Right lobe of liver (tissue), 6 donors: ENCODE data around the gene GP1BB. TPM values are rescaled to one million over a fixed set of nuclear protein-coding genes. Genes with fewer than 3 reads are reported as not detected.
"Not testable (repeated sequence)": the region's sequence is repeated elsewhere in the genome, so short reads cannot be mapped to it uniquely, and the experiment has no call there.

ENCODE experiments used
- ATAC-seq, 4 donors: fragments of 200-7000 bp; cut with Tn5 transposase; one replicate each; pipeline ENCODE4 v1.9.1; 2020; ENCODE audit warnings: mild to moderate bottlenecking in 4 of 4, moderate library complexity in 4 of 4
- DNase-seq, 3 donors: peaks; one replicate each; pipeline ENCODE4 v3.0.0-alpha.2; 2020
- H3K27ac ChIP-seq, 3 donors: fragments of 200-600 bp; one replicate each; pipeline ENCODE4 v1.8.0; 2022
- H3K27me3 ChIP-seq, 2 donors: fragments of 200-600 bp; one replicate each; pipeline ENCODE4 v1.8.0; 2022
- H3K36me3 ChIP-seq, 4 donors: fragments of 200-600 bp; sonication (generic) in 1 of 4; one replicate each; pipeline versions ENCODE4 v1.5.1 to v1.8.0; 2017 to 2022; ENCODE audit warnings: control low read depth in 1 of 4
- H3K4me1 ChIP-seq, 4 donors: fragments of 200-600 bp; sonication (generic) in 1 of 4; one replicate each; pipeline versions ENCODE4 v1.5.1 to v1.8.0; 2017 to 2022; ENCODE audit warnings: control low read depth in 1 of 4
- H3K4me3 ChIP-seq, 3 donors: fragments of 200-600 bp; one replicate each; pipeline ENCODE4 v1.8.0; 2022
- H3K9me3 ChIP-seq, 4 donors: fragments of 200-600 bp; sonication (generic) in 1 of 4; one replicate each; pipeline versions ENCODE4 v1.5.1 to v1.8.0; 2017 to 2022; ENCODE audit warnings: control low read depth in 1 of 4
- CTCF ChIP-seq, 4 donors: fragments of 200-600 bp in 3 of 4; fragments of 450-650 bp in 1 of 4; IDR thresholded peaks; one replicate each; pipeline versions ENCODE4 v1.5.1 to v1.8.0; 2016 to 2022; ENCODE audit warnings: antibody characterized with exemption in 4 of 4, mild to moderate bottlenecking in 2 of 4
- POLR2A ChIP-seq: fragments of 450-650 bp; IDR thresholded peaks from one replicate; pipeline ENCODE4 v1.6.1; 2017; ENCODE audit warnings: antibody characterized with exemption, mild to moderate bottlenecking
- WGBS: methylation state at CpG from one replicate; pipeline ENCODE4 v1.1.6; 2018; ENCODE audit warnings: low coverage, low lambda C conversion rate; ENCODE audit not compliant: insufficient coverage; ENCODE audit errors: missing lambda C conversion rate; 5-methylcytosine and 5-hydroxymethylcytosine counted together
- intact Hi-C, 2 donors: fragments of 100-400 bp; cut with DNase I; formaldehyde crosslinking; loops; one replicate each; pipeline versions ENCODE4 v1.11.2 to v1.14.1; 2022
- total RNA-seq, 6 experiments: library from RNA; depleted of rRNA in 2 of 6; stranded (reverse); fragments of >200 nt in 2 of 6; fragmentation: NEBNext Ultra II Directional in 3 of 6; extraction: Animal tissue kit (Norgen Biotek cat#: 25700) in 3 of 6; gene quantifications; one replicate each; pipeline versions ENCODE4 v1.1.0 to v1.2.4, GENCODE V29; 2016 to 2023
- donor health status: DM: no; HTN: yes; CAD: no.
- donor health status: DM: no; HTN: no; CAD: no.
- donor health status: DM: no; HTN: no; CAD: no.
- donor health status: DM: no; HTN: yes; CAD: no.
- donor health status: DM: no; HTN: yes; CAD: no.

Gene GP1BB
- total RNA-seq, 6 experiments from 2014 or later: 0.15 to 1.3 (median 0.62) TPM; not detected in 1

GRCh38 chr22:19724927-19725661 lies 1.8 kb downstream of the GP1BB start:
- Histone ChIP-seq H3K4me3 (no peak overlapping the region), H3K9me3 (no peaks in the 10 kb centered on the region), H3K4me1 (peaks cover 0 to 15% (median 0%) of the 10 kb centered on the region in 4 donors), H3K27me3 (peaks cover 0 to 22% of the 10 kb centered on the region in 2 donors), H3K36me3 (no peaks in the 10 kb centered on the region), H3K27ac (no peak overlapping the region)
- intact Hi-C loops: no loop called here
- WGBS: 66% methylated on average over 45 of the region's 45 CpGs
- DNase-seq (no peak), ATAC-seq (no peak)
- TF ChIP-seq POLR2A: no peak
- TF ChIP-seq CTCF (IDR thresholded peaks at IDR 0.05): no peak

- intact Hi-C loops, DNase-seq, H3K9me3 ChIP-seq, H3K36me3 ChIP-seq, H3K27ac ChIP-seq, H3K4me3 ChIP-seq, ATAC-seq: not testable (repeated sequence)
- H3K4me1 ChIP-seq: peaks cover 0 to 22% (median 0%) of the 10 kb centered on the region in 4 donors
- WGBS: 80% methylated on average over 79 of the region's 96 CpGs
- peaks cover 0 to 22% of the 10 kb centered on the region in 2 donors for H3K27me3 ChIP-seq
Observed at GRCh38 chr22:19726064-19726788, 2.9 kb downstream of the GP1BB start.

- WGBS: 49% methylated on average over 45 of the region's 61 CpGs
- Histone ChIP-seq H3K4me1 (peaks cover 0 to 22% (median 0%) of the 10 kb centered on the region in 4 donors), H3K27me3 (peaks cover 0 to 13% of the 10 kb centered on the region in 2 donors), H3K9me3 (no peaks in the 10 kb centered on the region), H3K4me3 (no peak overlapping the region), H3K36me3 (no peaks in the 10 kb centered on the region), H3K27ac (no peak overlapping the region)
- DNase-seq (no peak), ATAC-seq (no peak)
- TF ChIP-seq POLR2A: no peak
- TF ChIP-seq CTCF (IDR thresholded peaks at IDR 0.05): no peak
- intact Hi-C loops: no loop called here
Observed at GRCh38 chr22:19727310-19728150, 4.2 kb downstream of the GP1BB start.

GRCh38 chr22:19728271-19728670 lies 4.9 kb downstream of the GP1BB start:
- peaks cover 0 to 5% of the 10 kb centered on the region in 2 donors for H3K27me3 ChIP-seq
- intact Hi-C loops: no loop called here
- H3K27ac ChIP-seq: no peak overlapping the region
- DNase-seq (no peak), ATAC-seq (no peak)
- no peaks in the 10 kb centered on the region for H3K36me3 ChIP-seq
- no peak overlapping the region for H3K4me3 ChIP-seq
- H3K4me1 ChIP-seq: peaks cover 0 to 15% (median 0%) of the 10 kb centered on the region in 4 donors
- TF ChIP-seq CTCF (IDR thresholded peaks at IDR 0.05) (no peak), POLR2A (no peak)
- WGBS: no CpG with 5 or more reads among the region's 6 CpGs
- no peaks in the 10 kb centered on the region for H3K9me3 ChIP-seq
